NCI-H1048 (cell line): ENCODE results near the gene ROCK2.
"Not testable (repeated sequence)": the region's sequence is repeated elsewhere in the genome, so short reads cannot be mapped to it uniquely, and the experiment has no call there.

Experiments
- DNase-seq: peaks from one replicate; lab custom pipeline; 2025; lab: John Stamatoyannopoulos, UW

ROCK2 gene

GRCh38 chr2:11340717-11341116 is 3.7 kb downstream of the ROCK2 start:
- no peak for DNase-seq

GRCh38 chr2:11339508-11340083 is 4.8 kb downstream of the ROCK2 start:
- no peak for DNase-seq

GRCh38 chr2:11338580-11338979 is 5.9 kb downstream of the ROCK2 start:
- DNase-seq, result no peak

- DNase-seq, result no peak
These were observed 6.5 kb downstream of the ROCK2 start for GRCh38 chr2:11337909-11338308.

- no peak for DNase-seq
These were observed 8.2 kb downstream of the ROCK2 start for GRCh38 chr2:11336189-11336588.

- no peak for DNase-seq
These were observed 10.8 kb downstream of the ROCK2 start for GRCh38 chr2:11333427-11334183.

- no peak for DNase-seq
These were observed 11.8 kb downstream of the ROCK2 start for GRCh38 chr2:11332596-11332995.

GRCh38 chr2:11330457-11331142 is 13.8 kb downstream of the ROCK2 start:
- DNase-seq, result no peak

- no peak for DNase-seq
These were observed 14.7 kb downstream of the ROCK2 start for GRCh38 chr2:11329776-11330175.

- DNase-seq, result not testable (repeated sequence)
These were observed 15.9 kb downstream of the ROCK2 start for GRCh38 chr2:11328522-11328921.

GRCh38 chr2:11327871-11328270 is 16.6 kb downstream of the ROCK2 start:
- DNase-seq, result no peak

GRCh38 chr2:11326677-11327211 is 17.7 kb downstream of the ROCK2 start:
- no peak for DNase-seq

GRCh38 chr2:11325961-11326676 is 18.3 kb downstream of the ROCK2 start:
- DNase-seq, result no peak

GRCh38 chr2:11321847-11322246 is 22.6 kb downstream of the ROCK2 start:
- no peak for DNase-seq

- no peak for DNase-seq
These were observed 23.5 kb downstream of the ROCK2 start for GRCh38 chr2:11320698-11321492.

GRCh38 chr2:11319939-11320338 is 24.5 kb downstream of the ROCK2 start:
- DNase-seq, result no peak

- DNase-seq, result no peak
These were observed 29.2 kb downstream of the ROCK2 start for GRCh38 chr2:11315074-11315705.

- no peak for DNase-seq
These were observed 29.9 kb downstream of the ROCK2 start for GRCh38 chr2:11314487-11314886.

- DNase-seq, result no peak
These were observed 31.5 kb downstream of the ROCK2 start for GRCh38 chr2:11312770-11313471.

GRCh38 chr2:11311543-11311942 is 32.9 kb downstream of the ROCK2 start:
- no peak for DNase-seq
